ENCODE data around the gene COL17A1. TPM values are rescaled to one million over a fixed set of nuclear protein-coding genes. Genes with fewer than 3 reads are reported as not detected.

Gene COL17A1
- total and polyA plus RNA-seq, 2 of the 13 experiments (the other 11 are each of a cell fraction or from before 2014, with no cell fraction given) = 0.03 TPM; not detected in 1

DNA sequence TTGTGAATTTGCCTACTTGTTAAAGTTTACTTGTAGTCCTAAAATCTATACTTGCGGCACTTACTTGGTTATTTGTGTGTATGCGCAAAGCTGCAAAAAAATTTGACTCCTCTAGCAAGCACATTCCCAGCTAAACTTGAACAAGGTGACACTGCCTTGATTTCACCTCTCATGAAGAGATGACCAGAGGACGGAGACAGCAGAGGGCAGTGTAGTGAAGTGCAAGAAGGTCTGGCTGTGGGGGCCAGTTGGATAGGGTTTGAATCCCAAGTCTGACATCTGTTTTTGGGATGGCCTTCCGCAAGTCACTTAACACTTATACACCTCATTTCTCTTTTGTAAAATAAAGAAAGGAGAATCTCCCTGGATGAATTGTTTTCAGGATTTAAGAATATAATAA is 103.0 kb downstream of the COL17A1 start:
- Histone ChIP-seq H2AFZ (ENCODE audit: low read length) (no peak overlapping the region), H4K20me1 (ENCODE audit: insufficient read depth, low read length) (peaks cover 10% of the 10 kb centered on the region; the same call in 1 of the 2 replicates), H3K36me3 (replicated peaks in 1 of 2; ENCODE audit: control insufficient read depth in 1 of 2, insufficient read depth in 2 of 2, low read length in 2 of 2) (no peaks in the 10 kb centered on the region), H3K9ac (ENCODE audit: insufficient read depth, low read depth, low read length) (no peak overlapping the region), H3K27me3 (ENCODE audit: control insufficient read depth in 1 of 2, insufficient read depth in 2 of 2, low read length in 2 of 2) (no peaks in the 10 kb centered on the region), H3K4me1 (ENCODE audit: insufficient read depth, low read length) (peaks cover 13% of the 10 kb centered on the region), H3K27ac (ENCODE audit: extremely low read length, insufficient read depth, low read length) (no peak overlapping the region), H3K4me3 (replicated peaks in 1 of 3; ENCODE audit: insufficient read depth in 1 of 3, low read depth in 2 of 3, low read length in 3 of 3) (no peak overlapping the region), H3K79me2 (ENCODE audit: insufficient read depth, low read length) (peaks cover 46% of the 10 kb centered on the region), H3K4me2 (ENCODE audit: low read depth, low read length) (no peak overlapping the region), H3K9me3 (ENCODE audit: low read length) (no peaks in the 10 kb centered on the region)
- peak; percentile 81 for ATAC-seq
- in situ Hi-C loops (cut with HindIII; ENCODE audit: extremely low pct_ligation_motif_present, low pct_unique_long_range_greater_than_20kb) (no loop called here), intact Hi-C loops (cut with micrococcal nuclease; ENCODE audit: unreplicated experiment) (loop anchor here (5.0 kb wide), 1 partner anchor 95 kb away; no protein-coding TSS in a partner anchor)
- peak; percentile 23; the same call in 1 of the 2 replicates for TF ChIP-seq SMC3 (IDR thresholded peaks at IDR 0.05; ENCODE audit: low read length)
- TF ChIP-seq STAG1 (CRISPR knock-in tag; IDR thresholded peaks at IDR 0.05) = peak; percentile 61
- TF ChIP-seq, protein P1, sequence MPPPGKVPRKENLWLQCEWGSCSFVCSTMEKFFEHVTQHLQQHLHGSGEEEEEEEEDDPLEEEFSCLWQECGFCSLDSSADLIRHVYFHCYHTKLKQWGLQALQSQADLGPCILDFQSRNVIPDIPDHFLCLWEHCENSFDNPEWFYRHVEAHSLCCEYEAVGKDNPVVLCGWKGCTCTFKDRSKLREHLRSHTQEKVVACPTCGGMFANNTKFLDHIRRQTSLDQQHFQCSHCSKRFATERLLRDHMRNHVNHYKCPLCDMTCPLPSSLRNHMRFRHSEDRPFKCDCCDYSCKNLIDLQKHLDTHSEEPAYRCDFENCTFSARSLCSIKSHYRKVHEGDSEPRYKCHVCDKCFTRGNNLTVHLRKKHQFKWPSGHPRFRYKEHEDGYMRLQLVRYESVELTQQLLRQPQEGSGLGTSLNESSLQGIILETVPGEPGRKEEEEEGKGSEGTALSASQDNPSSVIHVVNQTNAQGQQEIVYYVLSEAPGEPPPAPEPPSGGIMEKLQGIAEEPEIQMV (CRISPR knock-in tag; IDR thresholded peaks at IDR 0.05; ENCODE audit: low read depth) = no peak
- TF ChIP-seq, protein P2, sequence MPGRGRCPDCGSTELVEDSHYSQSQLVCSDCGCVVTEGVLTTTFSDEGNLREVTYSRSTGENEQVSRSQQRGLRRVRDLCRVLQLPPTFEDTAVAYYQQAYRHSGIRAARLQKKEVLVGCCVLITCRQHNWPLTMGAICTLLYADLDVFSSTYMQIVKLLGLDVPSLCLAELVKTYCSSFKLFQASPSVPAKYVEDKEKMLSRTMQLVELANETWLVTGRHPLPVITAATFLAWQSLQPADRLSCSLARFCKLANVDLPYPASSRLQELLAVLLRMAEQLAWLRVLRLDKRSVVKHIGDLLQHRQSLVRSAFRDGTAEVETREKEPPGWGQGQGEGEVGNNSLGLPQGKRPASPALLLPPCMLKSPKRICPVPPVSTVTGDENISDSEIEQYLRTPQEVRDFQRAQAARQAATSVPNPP (CRISPR knock-in tag; IDR thresholded peaks at IDR 0.05) = no peak
- TF ChIP-seq, protein P3, sequence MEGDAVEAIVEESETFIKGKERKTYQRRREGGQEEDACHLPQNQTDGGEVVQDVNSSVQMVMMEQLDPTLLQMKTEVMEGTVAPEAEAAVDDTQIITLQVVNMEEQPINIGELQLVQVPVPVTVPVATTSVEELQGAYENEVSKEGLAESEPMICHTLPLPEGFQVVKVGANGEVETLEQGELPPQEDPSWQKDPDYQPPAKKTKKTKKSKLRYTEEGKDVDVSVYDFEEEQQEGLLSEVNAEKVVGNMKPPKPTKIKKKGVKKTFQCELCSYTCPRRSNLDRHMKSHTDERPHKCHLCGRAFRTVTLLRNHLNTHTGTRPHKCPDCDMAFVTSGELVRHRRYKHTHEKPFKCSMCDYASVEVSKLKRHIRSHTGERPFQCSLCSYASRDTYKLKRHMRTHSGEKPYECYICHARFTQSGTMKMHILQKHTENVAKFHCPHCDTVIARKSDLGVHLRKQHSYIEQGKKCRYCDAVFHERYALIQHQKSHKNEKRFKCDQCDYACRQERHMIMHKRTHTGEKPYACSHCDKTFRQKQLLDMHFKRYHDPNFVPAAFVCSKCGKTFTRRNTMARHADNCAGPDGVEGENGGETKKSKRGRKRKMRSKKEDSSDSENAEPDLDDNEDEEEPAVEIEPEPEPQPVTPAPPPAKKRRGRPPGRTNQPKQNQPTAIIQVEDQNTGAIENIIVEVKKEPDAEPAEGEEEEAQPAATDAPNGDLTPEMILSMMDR (CRISPR knock-in tag; IDR thresholded peaks at IDR 0.05) = peak; percentile 76
- TF ChIP-seq, protein P4, sequence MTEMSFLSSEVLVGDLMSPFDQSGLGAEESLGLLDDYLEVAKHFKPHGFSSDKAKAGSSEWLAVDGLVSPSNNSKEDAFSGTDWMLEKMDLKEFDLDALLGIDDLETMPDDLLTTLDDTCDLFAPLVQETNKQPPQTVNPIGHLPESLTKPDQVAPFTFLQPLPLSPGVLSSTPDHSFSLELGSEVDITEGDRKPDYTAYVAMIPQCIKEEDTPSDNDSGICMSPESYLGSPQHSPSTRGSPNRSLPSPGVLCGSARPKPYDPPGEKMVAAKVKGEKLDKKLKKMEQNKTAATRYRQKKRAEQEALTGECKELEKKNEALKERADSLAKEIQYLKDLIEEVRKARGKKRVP (CRISPR knock-in tag; IDR thresholded peaks at IDR 0.05) = no peak
- TF ChIP-seq ZNF121 (CRISPR knock-in tag; IDR thresholded peaks at IDR 0.05) = peak; percentile 81
- TF ChIP-seq ZNF761 (CRISPR knock-in tag; conservative IDR thresholded peaks at IDR 0.05) = no peak
- no peak for TF ChIP-seq ZNF788 (CRISPR knock-in tag; IDR thresholded peaks at IDR 0.05; ENCODE audit: borderline replicate concordance)
- peak; percentile 69 for FAIRE-seq
- ChIA-PET POLR2A (no interaction called here), CTCF (ENCODE audit: low intra/inter-chr PET ratio, low total read pairs) (interaction anchor here (0.5 to 0.6 kb wide), 2 partner anchors 227 to 642 kb away, joined by 3 read pairs; no protein-coding TSS in a partner anchor)
- DNase-seq (ENCODE audit: low spot score) = peak; percentile 33
- 97% methylated on average over 4 of the region's 4 CpGs for WGBS (ENCODE audit: low lambda C conversion rate)
- no TSS peak for BruUV-seq (replicated peaks)

MicroRNA genes within 50 kb of the gene (microRNA counts, 767-probe panel; counts per million panel counts)
- not detected for microRNA hsa-miR-936

Small RNA genes within 50 kb of the gene (microRNA-seq; reads per million reads assigned to microRNA genes)
- gene MIR936 = not detected

Other genes starting within 250 kb of the COL17A1 start
- 11.3 and 11.9 TPM in 2 replicates for gene SH3PXD2A, start 230.3 kb downstream of the COL17A1 start, total RNA-seq (2016; rRNA removed; fragmentation: Illumina TruSeq; extraction: Trizol)
- gene SH3PXD2A, start 230.3 kb downstream of the COL17A1 start, polyA plus RNA-seq (2011; rRNA removed) = 11.1 and 12.3 TPM in 2 replicates
- gene STN1, start 167.7 kb downstream of the COL17A1 start, total RNA-seq (2016; rRNA removed; fragmentation: Illumina TruSeq; extraction: Trizol) = 22.7 and 27.7 TPM in 2 replicates
- 17.6 and 19.9 TPM in 2 replicates for gene STN1, start 167.7 kb downstream of the COL17A1 start, polyA plus RNA-seq (2011; rRNA removed)
- 22.8 and 35.0 TPM in 2 replicates for gene SLK, start 118.7 kb downstream of the COL17A1 start, total RNA-seq (2016; rRNA removed; fragmentation: Illumina TruSeq; extraction: Trizol)
- gene SLK, start 118.7 kb downstream of the COL17A1 start, polyA plus RNA-seq (2011; rRNA removed) = 3.4 and 3.7 TPM in 2 replicates
- gene SFR1, start 36.3 kb upstream of the COL17A1 start, total RNA-seq (2016; rRNA removed; fragmentation: Illumina TruSeq; extraction: Trizol) = 6.1 and 6.9 TPM in 2 replicates
- gene SFR1, start 36.3 kb upstream of the COL17A1 start, polyA plus RNA-seq (2011; rRNA removed) = 1.6 and 2.2 TPM in 2 replicates
- 0.24 and 0.46 TPM in 2 replicates for gene CFAP43, start 146.5 kb upstream of the COL17A1 start, total RNA-seq (2016; rRNA removed; fragmentation: Illumina TruSeq; extraction: Trizol)
- gene CFAP43, start 146.5 kb upstream of the COL17A1 start, polyA plus RNA-seq (2011; rRNA removed) = 0.16 and 0.38 TPM in 2 replicates
- 300 and 418 TPM in 2 replicates for gene GSTO1, start 169.0 kb upstream of the COL17A1 start, total RNA-seq (2016; rRNA removed; fragmentation: Illumina TruSeq; extraction: Trizol)
- 152 and 228 TPM in 2 replicates for gene GSTO1, start 169.0 kb upstream of the COL17A1 start, polyA plus RNA-seq (2011; rRNA removed)
- gene GSTO2, start 183.3 kb upstream of the COL17A1 start, total RNA-seq (2016; rRNA removed; fragmentation: Illumina TruSeq; extraction: Trizol) = 2.1 and 3.4 TPM in 2 replicates
- 5.8 and 7.9 TPM in 2 replicates for gene GSTO2, start 183.3 kb upstream of the COL17A1 start, polyA plus RNA-seq (2011; rRNA removed)